ENCODE data around the gene APOO. TPM values are rescaled to one million over a fixed set of nuclear protein-coding genes. Genes with fewer than 3 reads are reported as not detected.

The APOO gene
- total RNA-seq, 1 donor from 2014 or later: 16.6 TPM

- ATAC-seq (ENCODE audit: low read depth) (no peak), DNase-seq (no peak)
- Mint-ChIP-seq H3K27ac (no peak overlapping the region), H3K36me3 (ENCODE audit: low read depth) (no peaks in the 10 kb centered on the region), H3K4me1 (peaks cover 9% of the 10 kb centered on the region), H3K9me3 (no peaks in the 10 kb centered on the region), H3K27me3 (no peaks in the 10 kb centered on the region), H3K4me3 (no peak overlapping the region)
- intact Hi-C loops (cut with micrococcal nuclease): no loop called here
- no peak for TF ChIP-seq CTCF (IDR thresholded peaks at IDR 0.05)
- CTCF ChIA-PET: no interaction called here
- POLR2A ChIA-PET: interaction anchor here (0.6 kb wide), 1 partner anchor 155 kb away, joined by 5 read pairs; no protein-coding TSS in a partner anchor
Observed at GRCh38 chrX:23841847-23842522, 65.8 kb downstream of the APOO start.

GRCh38 chrX:23840674-23841073 is 67.1 kb downstream of the APOO start:
- Mint-ChIP-seq H3K27me3 (no peaks in the 10 kb centered on the region), H3K4me3 (no peak overlapping the region), H3K9me3 (no peaks in the 10 kb centered on the region), H3K27ac (no peak overlapping the region), H3K4me1 (peaks cover 9% of the 10 kb centered on the region), H3K36me3 (ENCODE audit: low read depth) (no peaks in the 10 kb centered on the region)
- no peak for TF ChIP-seq CTCF (IDR thresholded peaks at IDR 0.05)
- ChIA-PET CTCF (no interaction called here), POLR2A (no interaction called here)
- intact Hi-C loops (cut with micrococcal nuclease): no loop called here
- ATAC-seq (ENCODE audit: low read depth): no peak
- no peak for DNase-seq

DNA sequence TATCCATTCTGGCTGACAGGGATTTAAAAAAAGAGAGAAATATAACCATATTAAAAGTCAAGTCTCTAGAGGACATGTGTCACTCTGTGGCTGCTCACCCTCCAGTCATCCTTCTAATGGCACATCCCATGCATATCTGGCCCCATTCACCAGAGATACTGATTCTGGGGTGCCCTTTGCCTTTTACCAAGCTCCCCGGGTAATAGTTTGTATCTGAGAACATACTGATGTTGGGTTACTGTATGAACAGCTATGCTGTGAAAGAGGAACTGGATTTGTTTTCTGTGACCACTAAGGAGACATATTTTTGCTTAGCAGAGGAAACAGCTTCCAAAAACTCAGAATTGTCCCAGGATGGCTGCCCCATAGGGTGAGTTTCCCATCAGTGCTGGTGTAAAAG is 68.8 kb downstream of the APOO start:
- Mint-ChIP-seq H3K27me3 (no peaks in the 10 kb centered on the region), H3K36me3 (ENCODE audit: low read depth) (no peaks in the 10 kb centered on the region), H3K4me1 (peaks cover 7% of the 10 kb centered on the region), H3K4me3 (no peak overlapping the region), H3K9me3 (no peaks in the 10 kb centered on the region), H3K27ac (no peak overlapping the region)
- no peak for TF ChIP-seq CTCF (IDR thresholded peaks at IDR 0.05)
- DNase-seq: no peak
- ATAC-seq (ENCODE audit: low read depth): no peak
- intact Hi-C loops (cut with micrococcal nuclease): no loop called here
- POLR2A ChIA-PET: no interaction called here
- CTCF ChIA-PET: no interaction called here

DNA sequence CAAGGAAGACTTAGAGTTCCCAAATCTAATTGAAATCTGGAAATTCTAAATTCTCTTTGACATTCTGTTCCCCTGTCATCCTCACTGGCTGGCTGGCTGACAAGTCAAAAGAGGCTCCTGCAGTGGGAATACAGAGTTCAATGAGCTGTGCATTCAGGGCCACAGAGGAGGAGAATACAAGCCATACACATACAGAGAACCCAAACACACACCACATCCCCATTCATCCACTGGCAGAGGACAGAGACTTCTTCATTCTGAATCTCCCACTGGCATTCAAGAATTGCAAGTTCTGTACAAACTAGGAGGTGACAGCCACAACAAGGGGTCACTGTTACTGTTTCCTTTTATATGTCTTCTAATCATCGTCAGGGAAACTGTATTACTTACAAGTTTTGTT is 75.0 kb downstream of the APOO start:
- CTCF ChIA-PET: no interaction called here
- no peak for DNase-seq
- H3K36me3 Mint-ChIP-seq (ENCODE audit: low read depth): no peaks in the 10 kb centered on the region
- H3K27me3 Mint-ChIP-seq: no peaks in the 10 kb centered on the region
- no peak overlapping the region for H3K27ac Mint-ChIP-seq
- H3K4me1 Mint-ChIP-seq: no peaks in the 10 kb centered on the region
- POLR2A ChIA-PET: interaction anchor here (0.6 kb wide), 1 partner anchor 199 kb away, joined by 4 read pairs; no protein-coding TSS in a partner anchor
- H3K4me3 Mint-ChIP-seq: no peak overlapping the region
- intact Hi-C loops (cut with micrococcal nuclease): no loop called here
- H3K9me3 Mint-ChIP-seq: no peaks in the 10 kb centered on the region
- TF ChIP-seq CTCF (IDR thresholded peaks at IDR 0.05): no peak
- no peak for ATAC-seq (ENCODE audit: low read depth)

DNA sequence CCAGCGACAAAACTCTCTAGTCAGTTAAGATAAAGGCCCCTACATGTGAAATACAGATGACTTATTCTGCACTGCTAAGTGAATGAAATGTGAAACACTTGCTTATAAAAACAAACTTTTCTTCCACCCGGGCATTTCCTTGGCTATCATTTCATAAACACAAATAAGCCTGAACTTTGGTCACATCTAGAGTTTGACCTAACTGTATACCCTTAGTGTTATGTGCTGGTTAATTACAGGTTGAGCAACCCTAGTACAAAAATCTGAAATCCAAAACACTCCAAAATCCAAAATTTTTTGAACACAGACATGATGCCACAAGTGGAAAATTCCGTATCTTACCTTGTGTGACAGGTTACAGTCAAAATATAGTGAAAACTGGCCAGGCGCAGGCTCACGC is 78.9 kb downstream of the APOO start:
- DNase-seq (no peak), ATAC-seq (ENCODE audit: low read depth) (no peak)
- ChIA-PET POLR2A (no interaction called here), CTCF (no interaction called here)
- no peak for TF ChIP-seq CTCF (IDR thresholded peaks at IDR 0.05)
- no peak overlapping the region for H3K27ac Mint-ChIP-seq
- no peaks in the 10 kb centered on the region for H3K27me3 Mint-ChIP-seq
- H3K9me3 Mint-ChIP-seq: no peaks in the 10 kb centered on the region
- H3K4me3 Mint-ChIP-seq: no peak overlapping the region
- no peaks in the 10 kb centered on the region for H3K4me1 Mint-ChIP-seq
- H3K36me3 Mint-ChIP-seq (ENCODE audit: low read depth): no peaks in the 10 kb centered on the region
- intact Hi-C loops (cut with micrococcal nuclease): no loop called here

All from activated B cell treated with CpG ODN at 0.5 μM for 24 hours (primary cell).